Mesenchymal stem cell (in vitro differentiated cells and primary cell): ENCODE results near the gene DNAJC6.

ENCODE experiments used
- DNase-seq: peaks from one replicate; pipeline ENCODE4 v3.0.0-alpha.2; 2013
- H2AFZ ChIP-seq: one replicate; pipeline ENCODE4 v1.6.1; 2013; ENCODE audit warnings: low read depth, mild to moderate bottlenecking, control low read depth, inconsistent platforms, low read length, moderate library complexity
- H2AK5ac ChIP-seq: 2 replicates; pipeline ENCODE4 v1.6.1; 2013; ENCODE audit warnings: low read length, moderate library complexity, mild to moderate bottlenecking, inconsistent platforms; ENCODE audit not compliant: severe bottlenecking
- H2BK120ac ChIP-seq: one replicate; pipeline ENCODE4 v1.6.1; 2013; ENCODE audit warnings: low read depth, mild to moderate bottlenecking, inconsistent platforms, low read length, moderate library complexity
- H2BK12ac ChIP-seq, 2 experiments: one replicate each; pipeline ENCODE4 v1.6.1; 2013; ENCODE audit warnings: inconsistent platforms in 2 of 2, low read length in 2 of 2, mild to moderate bottlenecking in 2 of 2, moderate library complexity in 2 of 2, control low read depth in 1 of 2
- H2BK15ac ChIP-seq: one replicate; pipeline ENCODE4 v1.6.1; 2013; ENCODE audit warnings: mild to moderate bottlenecking, low read depth, inconsistent platforms; ENCODE audit not compliant: poor library complexity, severe bottlenecking
- H2BK5ac ChIP-seq: 2 replicates; pipeline ENCODE4 v1.6.1; 2013; ENCODE audit warnings: low read depth, mild to moderate bottlenecking, low read length, control low read depth, inconsistent platforms; ENCODE audit not compliant: poor library complexity, severe bottlenecking
- H3K14ac ChIP-seq, 2 experiments: one replicate each; pipeline ENCODE4 v1.6.1; 2013; ENCODE audit warnings: inconsistent platforms in 2 of 2, low read length in 2 of 2, control low read depth in 1 of 2, mild to moderate bottlenecking in 1 of 2, moderate library complexity in 1 of 2
- H3K18ac ChIP-seq, 2 experiments: one replicate each; pipeline ENCODE4 v1.6.1; 2013; ENCODE audit warnings: inconsistent platforms in 2 of 2, low read length in 2 of 2, control low read depth in 1 of 2, low read depth in 1 of 2, mild to moderate bottlenecking in 1 of 2
- H3K23ac ChIP-seq, 2 experiments: one replicate each; pipeline ENCODE4 v1.6.1; 2013; ENCODE audit warnings: inconsistent platforms in 2 of 2, low read length in 2 of 2, mild to moderate bottlenecking in 2 of 2, moderate library complexity in 2 of 2, control low read depth in 1 of 2
- H3K27ac ChIP-seq: 2 replicates; pipeline ENCODE4 v1.5.1; 2013; ENCODE audit warnings: mild to moderate bottlenecking, moderate library complexity, low read length, control low read depth, inconsistent platforms; ENCODE audit not compliant: poor library complexity, severe bottlenecking
- H3K27me3 ChIP-seq, 2 experiments: 2 replicates each; pipeline versions ENCODE4 v1.6.1 to v1.7.0; 2013; ENCODE audit warnings: low read length in 2 of 2, mild to moderate bottlenecking in 2 of 2, moderate library complexity in 2 of 2, control low read depth in 1 of 2, inconsistent platforms in 1 of 2; ENCODE audit not compliant: control insufficient read depth in 1 of 2, insufficient read depth in 1 of 2
- H3K36me3 ChIP-seq, 2 experiments: 2 replicates each; pipeline versions ENCODE4 v1.6.1 to v1.7.0; 2013; ENCODE audit warnings: low read length in 2 of 2, control low read depth in 1 of 2, inconsistent platforms in 1 of 2, low read depth in 1 of 2, mild to moderate bottlenecking in 1 of 2; ENCODE audit not compliant: insufficient read depth in 2 of 2, control insufficient read depth in 1 of 2
- H3K4ac ChIP-seq, 2 experiments: one replicate each; pipeline ENCODE4 v1.6.1; 2013; ENCODE audit warnings: inconsistent platforms in 2 of 2, low read length in 2 of 2, mild to moderate bottlenecking in 2 of 2, moderate library complexity in 2 of 2, control low read depth in 1 of 2, low read depth in 1 of 2
- H3K4me1 ChIP-seq: 2 replicates; pipeline ENCODE4 v1.6.1; 2013; ENCODE audit warnings: low read depth, low read length, control low read depth; ENCODE audit not compliant: control insufficient read depth, insufficient read depth
- H3K4me2 ChIP-seq: 2 replicates; pipeline ENCODE4 v1.6.1; 2013; ENCODE audit warnings: low read length, mild to moderate bottlenecking, inconsistent platforms; ENCODE audit not compliant: poor library complexity, severe bottlenecking
- H3K4me3 ChIP-seq, 2 experiments: 2 replicates each; pipeline versions ENCODE4 v1.5.1 to v1.7.0; 2013; ENCODE audit warnings: low read length in 2 of 2, mild to moderate bottlenecking in 2 of 2, control low read depth in 1 of 2, low read depth in 1 of 2; ENCODE audit not compliant: insufficient read depth in 1 of 2
- H3K79me1 ChIP-seq: replicated peaks from 2 replicates; pipeline ENCODE4 v1.6.1; 2013; ENCODE audit warnings: mild to moderate bottlenecking, control low read depth, low read length, inconsistent platforms; ENCODE audit not compliant: poor library complexity, severe bottlenecking
- H3K9ac ChIP-seq: 2 replicates; pipeline ENCODE4 v1.7.0; 2013; ENCODE audit warnings: mild to moderate bottlenecking, low read length, moderate library complexity
- H3K9me3 ChIP-seq: 2 replicates; pipeline ENCODE4 v1.7.0; 2013; ENCODE audit warnings: mild to moderate bottlenecking, low read length; ENCODE audit not compliant: control insufficient read depth
- H4K8ac ChIP-seq: one replicate; pipeline ENCODE4 v1.6.1; 2013; ENCODE audit warnings: inconsistent platforms, mild to moderate bottlenecking, low read length, moderate library complexity
- H4K91ac ChIP-seq: one replicate; pipeline ENCODE4 v1.6.1; 2013; ENCODE audit warnings: mild to moderate bottlenecking, low read length, inconsistent platforms
- WGBS: methylation state at CpG from one replicate; pipeline ENCODE4 v1.1.7; 2013; ENCODE audit warnings: mixed read lengths; 5-methylcytosine and 5-hydroxymethylcytosine counted together

DNAJC6 gene

DNA sequence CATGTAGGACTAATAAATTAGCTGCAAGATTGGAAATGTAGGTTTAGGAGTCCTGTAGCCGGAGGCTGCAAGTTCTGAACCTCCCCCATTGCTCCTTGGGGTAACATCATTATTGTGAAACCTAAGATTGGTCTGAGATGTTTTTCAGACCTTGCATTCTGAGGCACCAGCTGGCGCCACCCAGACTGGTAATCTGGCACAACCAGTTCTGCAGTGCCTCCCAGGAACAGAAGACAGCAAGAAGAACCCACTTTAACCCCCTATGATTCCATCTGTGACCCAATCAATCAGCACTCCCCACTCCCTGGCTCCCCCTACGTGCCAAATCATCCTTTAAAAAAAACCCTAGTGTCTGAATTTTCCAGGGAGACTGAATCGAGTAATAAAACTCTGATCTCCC lies 11.6 kb upstream of the DNAJC6 start:
- no peak overlapping the region for H2BK5ac ChIP-seq
- H2AFZ ChIP-seq, result no peak overlapping the region
- H3K4ac ChIP-seq, result no peak overlapping the region
- H3K14ac ChIP-seq, result no peak overlapping the region
- no peaks in the 10 kb centered on the region for H3K27me3 ChIP-seq
- no peak overlapping the region for H3K18ac ChIP-seq
- no peak overlapping the region for H4K91ac ChIP-seq
- no peaks in the 10 kb centered on the region for H3K79me1 ChIP-seq
- no peak overlapping the region for H2BK120ac ChIP-seq
- H4K8ac ChIP-seq, result no peak overlapping the region
- H3K23ac ChIP-seq, result no peak overlapping the region
- H3K4me2 ChIP-seq, result no peak overlapping the region
- H2BK12ac ChIP-seq, result no peak overlapping the region
- no peaks in the 10 kb centered on the region for H3K36me3 ChIP-seq
- DNase-seq, result no peak
- 74% methylated on average over 4 of the region's 4 CpGs for WGBS
- H3K9me3 ChIP-seq, result peaks cover 2% of the 10 kb centered on the region
- no peak overlapping the region for H3K9ac ChIP-seq
- no peak overlapping the region for H3K27ac ChIP-seq
- no peaks in the 10 kb centered on the region for H3K4me1 ChIP-seq
- no peak overlapping the region for H2AK5ac ChIP-seq
- no peak overlapping the region for H3K4me3 ChIP-seq
- H2BK15ac ChIP-seq, result no peak overlapping the region

DNA sequence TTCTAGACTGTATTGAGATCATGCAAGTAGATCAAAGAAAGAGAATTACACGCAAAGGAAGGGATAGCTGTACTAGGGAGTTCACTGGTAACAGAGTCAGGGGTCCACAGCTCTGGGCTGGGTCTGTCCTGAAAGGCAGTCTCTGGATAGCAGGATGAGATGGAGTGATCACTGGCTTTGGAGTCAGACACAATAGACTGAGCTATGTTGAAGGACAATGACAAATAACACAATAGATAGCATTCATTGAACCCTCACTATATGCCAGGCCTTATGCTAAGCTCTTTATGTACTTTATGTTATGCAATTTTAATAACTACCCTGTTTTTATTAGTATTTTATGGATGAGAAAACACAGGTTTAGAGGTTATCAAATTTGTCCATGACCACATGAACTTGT lies 10.0 kb upstream of the DNAJC6 start:
- Histone ChIP-seq H2BK15ac (no peak overlapping the region), H2BK12ac (no peak overlapping the region), H3K18ac (no peak overlapping the region), H3K36me3 (no peaks in the 10 kb centered on the region), H4K8ac (no peak overlapping the region), H3K27ac (no peak overlapping the region), H4K91ac (no peak overlapping the region), H3K23ac (no peak overlapping the region), H3K4ac (no peak overlapping the region), H3K4me3 (no peak overlapping the region), H3K14ac (no peak overlapping the region), H2AK5ac (no peak overlapping the region), H3K4me1 (no peaks in the 10 kb centered on the region), H2BK5ac (no peak overlapping the region), H3K4me2 (no peak overlapping the region), H2AFZ (no peak overlapping the region), H3K9ac (no peak overlapping the region), H2BK120ac (no peak overlapping the region), H3K9me3 (peaks cover 2% of the 10 kb centered on the region), H3K79me1 (no peaks in the 10 kb centered on the region), H3K27me3 (no peaks in the 10 kb centered on the region)
- no peak for DNase-seq
- 67% methylated on average over 1 of the region's 1 CpG for WGBS

DNA sequence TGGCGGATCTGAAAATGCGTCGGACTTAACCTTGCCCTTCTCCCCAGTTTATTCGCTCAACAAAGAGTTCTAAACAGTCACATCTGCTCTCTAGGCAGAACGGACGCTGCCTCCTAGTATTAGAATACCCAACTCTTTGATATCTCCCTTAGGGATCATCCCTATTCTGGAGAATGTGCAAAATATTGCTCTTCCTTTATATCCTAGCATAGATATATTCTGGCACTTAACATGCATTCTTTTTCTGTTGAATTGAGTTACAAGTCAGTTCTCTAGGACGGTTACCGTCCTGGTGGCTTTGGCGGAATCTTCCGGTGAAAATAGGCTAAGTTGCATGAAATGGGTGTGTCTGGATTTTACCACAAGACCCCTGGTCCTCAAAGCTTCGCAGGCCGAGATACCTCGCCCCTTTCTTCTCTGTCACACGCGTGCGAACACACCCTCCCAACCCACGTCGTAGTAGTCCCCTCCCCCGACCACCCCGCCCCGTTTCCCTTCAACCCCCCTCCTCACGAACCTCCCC lies 501 bp upstream of the DNAJC6 start:
- Histone ChIP-seq H2BK5ac (no peak overlapping the region), H3K9ac (no peak overlapping the region), H3K27me3 (peaks cover 0 to 40% of the 10 kb centered on the region in 2 experiments), H3K4me3 (peak overlapping the region; percentile 50 to 58), H3K4me1 (peaks cover 6% of the 10 kb centered on the region), H3K23ac (no peak overlapping the region), H3K36me3 (no peaks in the 10 kb centered on the region), H2BK12ac (no peak overlapping the region), H3K18ac (no peak overlapping the region), H3K14ac (no peak overlapping the region), H2BK15ac (no peak overlapping the region), H2AFZ (no peak overlapping the region), H4K8ac (no peak overlapping the region), H3K27ac (no peak overlapping the region), H3K4ac (no peak overlapping the region), H3K9me3 (no peaks in the 10 kb centered on the region), H4K91ac (no peak overlapping the region), H2BK120ac (no peak overlapping the region), H3K79me1 (no peaks in the 10 kb centered on the region), H3K4me2 (peak overlapping the region; percentile 79), H2AK5ac (no peak overlapping the region)
- DNase-seq, result no peak
- WGBS, result 7% methylated on average over 17 of the region's 22 CpGs

DNA sequence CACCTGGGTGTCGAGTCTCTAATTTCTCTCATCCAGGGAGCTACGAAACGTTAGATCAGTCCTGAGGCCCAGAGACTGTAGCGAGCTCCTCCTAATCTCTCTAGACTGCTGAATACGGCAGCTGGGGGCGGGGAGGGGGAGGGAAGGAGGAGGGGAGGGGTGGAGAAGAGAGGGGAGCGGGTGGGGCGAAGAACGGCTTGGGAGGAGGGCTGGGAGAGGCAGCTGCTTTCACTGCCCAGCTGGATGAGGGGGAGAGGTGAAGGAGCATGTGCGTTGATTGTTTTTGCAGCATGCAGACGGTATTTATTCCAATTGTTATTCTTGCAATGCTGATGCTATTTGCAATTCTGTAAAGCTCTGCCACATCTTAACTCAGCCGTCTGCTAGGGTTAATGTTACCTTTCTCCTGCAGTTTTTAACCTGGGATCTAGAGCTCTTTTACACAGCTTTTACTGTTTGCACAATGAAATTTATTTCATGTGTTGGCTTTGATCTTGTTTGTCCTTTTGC lies 790 bp downstream of the DNAJC6 start:
- H3K4me2 ChIP-seq, result peak overlapping the region; percentile 79
- no peaks in the 10 kb centered on the region for H3K36me3 ChIP-seq
- no peak overlapping the region for H3K23ac ChIP-seq
- peak overlapping the region; percentile 36 to 74 for H3K4me3 ChIP-seq
- H3K27ac ChIP-seq, result no peak overlapping the region
- H3K27me3 ChIP-seq, result peaks cover 0 to 40% of the 10 kb centered on the region in 2 experiments
- no peak overlapping the region for H2BK120ac ChIP-seq
- WGBS, result 0% methylated on average over 10 of the region's 12 CpGs
- H4K8ac ChIP-seq, result no peak overlapping the region
- H4K91ac ChIP-seq, result no peak overlapping the region
- H2BK15ac ChIP-seq, result no peak overlapping the region
- H3K4me1 ChIP-seq, result peaks cover 6% of the 10 kb centered on the region
- H3K9ac ChIP-seq, result no peak overlapping the region
- no peaks in the 10 kb centered on the region for H3K79me1 ChIP-seq
- no peak overlapping the region for H2AFZ ChIP-seq
- H3K4ac ChIP-seq, result no peak overlapping the region
- no peak overlapping the region for H2BK5ac ChIP-seq
- no peak overlapping the region for H2AK5ac ChIP-seq
- no peaks in the 10 kb centered on the region for H3K9me3 ChIP-seq
- H2BK12ac ChIP-seq, result no peak overlapping the region
- no peak overlapping the region for H3K18ac ChIP-seq
- no peak overlapping the region for H3K14ac ChIP-seq
- no peak for DNase-seq
